Cardiac muscle cell (in vitro differentiated cells and primary cell): ENCODE measurements around the gene KCNJ10. TPM values are rescaled to one million over a fixed set of nuclear protein-coding genes. Genes with fewer than 3 reads are reported as not detected.
A peak's percentile ranks its signal among the peaks of the same experiment; 100 is the strongest.

Source experiments
- DNase-seq, 2 donors: peaks; one replicate each; pipeline versions ENCODE4 v3.0.0 to v3.0.0-alpha.2; 2010 to 2017; ENCODE audit warnings: low read depth in 1 of 2, low spot score in 1 of 2
- H3K27ac ChIP-seq: fragments of 200-600 bp; sonication (generic); 2 replicates; pipeline ENCODE4 v1.5.1; 2016
- H3K27me3 ChIP-seq: fragments of 200-600 bp; sonication (generic); 2 replicates; pipeline ENCODE4 v1.6.0; 2016; ENCODE audit warnings: control low read depth
- H3K36me3 ChIP-seq: fragments of 200-600 bp; sonication (generic); 2 replicates; pipeline ENCODE4 v1.5.1; 2016; ENCODE audit warnings: control low read depth
- H3K4me1 ChIP-seq: fragments of 200-600 bp; sonication (generic); 2 replicates; pipeline ENCODE4 v1.8.1; 2017; ENCODE audit warnings: low read depth, mild to moderate bottlenecking, mixed run types
- H3K4me3 ChIP-seq: fragments of 200-600 bp; sonication (generic); 2 replicates; pipeline ENCODE4 v1.5.1; 2016; ENCODE audit warnings: mild to moderate bottlenecking
- H3K9me3 ChIP-seq: fragments of 200-600 bp; sonication (generic); 2 replicates; pipeline ENCODE4 v1.5.1; 2017; ENCODE audit warnings: low read depth, mild to moderate bottlenecking, control low read depth
- CTCF ChIP-seq: IDR thresholded peaks from 2 replicates; pipeline ENCODE4 v1.5.1; 2012; ENCODE audit warnings: low read depth, mild to moderate bottlenecking, low read length
- polyA plus RNA-seq: library from polyadenylated mRNA; unstranded; fragments of >200 nt; fragmentation: Nextera tagmentation; extraction: Ambion mirVana; gene quantifications from 2 replicates; pipeline ENCODE4 v1.2.1, GENCODE V29; 2016
- total RNA-seq: library from RNA; depleted of rRNA; stranded (reverse); fragments of >200 nt; gene quantifications from 2 replicates; pipeline ENCODE4 v1.2.3, GENCODE V29; 2016

KCNJ10 gene
- total and polyA plus RNA-seq, 2 experiments from 2014 or later, result 0.35 to 0.42 TPM

GRCh38 chr1:159957824-159958268, 112.1 kb downstream of the KCNJ10 start:
- no peaks in the 10 kb centered on the region for H3K36me3 ChIP-seq
- no peak overlapping the region for H3K4me3 ChIP-seq
- no peak overlapping the region for H3K27ac ChIP-seq
- no peaks in the 10 kb centered on the region for H3K4me1 ChIP-seq
- TF ChIP-seq CTCF, result no peak
- no peaks in the 10 kb centered on the region for H3K9me3 ChIP-seq
- DNase-seq, result no peak
- peaks cover 6% of the 10 kb centered on the region for H3K27me3 ChIP-seq

- Histone ChIP-seq H3K36me3 (no peaks in the 10 kb centered on the region), H3K4me3 (no peak overlapping the region), H3K27ac (no peak overlapping the region), H3K4me1 (no peaks in the 10 kb centered on the region), H3K9me3 (no peaks in the 10 kb centered on the region), H3K27me3 (peaks cover 6% of the 10 kb centered on the region)
- no peak for DNase-seq
- no peak for TF ChIP-seq CTCF
Observed at GRCh38 chr1:159955456-159955855, 114.5 kb downstream of the KCNJ10 start.

GRCh38 chr1:159953536-159954515, 116.1 kb downstream of the KCNJ10 start, which contains the start of gene SLAMF9:
Gene SLAMF9 (minus strand): TSS chr1:159954237. CDS start chr1:159954137, 100 bp downstream.
- no peak within 1 kb of the TSS for H3K27ac ChIP-seq
- DNase-seq, result peak in 1 of 2 donors; percentile 26
- H3K9me3 ChIP-seq, result no peaks in the 10 kb centered on the region
- no peak within 1 kb of the TSS for H3K4me3 ChIP-seq
- TF ChIP-seq CTCF, result no peak
- peaks cover 6% of the 10 kb centered on the region for H3K27me3 ChIP-seq
- no peaks in the 10 kb centered on the region for H3K4me1 ChIP-seq
- no peaks in the 10 kb centered on the region for H3K36me3 ChIP-seq

- Histone ChIP-seq H3K9me3 (no peaks in the 10 kb centered on the region), H3K4me3 (no peak overlapping the region), H3K36me3 (no peaks in the 10 kb centered on the region), H3K4me1 (no peaks in the 10 kb centered on the region), H3K27me3 (peaks cover 6% of the 10 kb centered on the region), H3K27ac (no peak overlapping the region)
- DNase-seq, result no peak
- TF ChIP-seq CTCF, result no peak
Observed at GRCh38 chr1:159952932-159953331, 117.0 kb downstream of the KCNJ10 start.

- H3K9me3 ChIP-seq, result no peaks in the 10 kb centered on the region
- H3K4me3 ChIP-seq, result no peak overlapping the region
- H3K36me3 ChIP-seq, result no peaks in the 10 kb centered on the region
- no peak for TF ChIP-seq CTCF
- no peak overlapping the region for H3K27ac ChIP-seq
- no peak for DNase-seq
- no peaks in the 10 kb centered on the region for H3K4me1 ChIP-seq
- peaks cover 6% of the 10 kb centered on the region for H3K27me3 ChIP-seq
Observed at GRCh38 chr1:159951551-159951950, 118.4 kb downstream of the KCNJ10 start.
